SK-N-SH (cell line): ENCODE data around the gene RARB.

ENCODE experiments used
- EZH2phosphoT487 ChIP-seq: fragments of 200-600 bp; sonication (generic); IDR thresholded peaks from 2 replicates; pipeline ENCODE4 v1.6.1; 2017; ENCODE audit warnings: low read depth, mixed run types, mild to moderate bottlenecking, antibody characterized with exemption, moderate library complexity, borderline replicate concordance
- ZBTB33 ChIP-seq: IDR thresholded peaks from 2 replicates; pipeline ENCODE4 v1.4.0; 2012; ENCODE audit warnings: low read depth, borderline replicate concordance
- TF ChIP-seq, protein P1 (sequence below): fragments of 200-600 bp; sonication (generic); IDR thresholded peaks from 2 replicates; pipeline ENCODE4 v1.6.1; 2017; ENCODE audit warnings: antibody characterized with exemption, mild to moderate bottlenecking, moderate library complexity

- no peak for TF ChIP-seq EZH2phosphoT487
- TF ChIP-seq ZBTB33, result no peak
- TF ChIP-seq, protein P1, sequence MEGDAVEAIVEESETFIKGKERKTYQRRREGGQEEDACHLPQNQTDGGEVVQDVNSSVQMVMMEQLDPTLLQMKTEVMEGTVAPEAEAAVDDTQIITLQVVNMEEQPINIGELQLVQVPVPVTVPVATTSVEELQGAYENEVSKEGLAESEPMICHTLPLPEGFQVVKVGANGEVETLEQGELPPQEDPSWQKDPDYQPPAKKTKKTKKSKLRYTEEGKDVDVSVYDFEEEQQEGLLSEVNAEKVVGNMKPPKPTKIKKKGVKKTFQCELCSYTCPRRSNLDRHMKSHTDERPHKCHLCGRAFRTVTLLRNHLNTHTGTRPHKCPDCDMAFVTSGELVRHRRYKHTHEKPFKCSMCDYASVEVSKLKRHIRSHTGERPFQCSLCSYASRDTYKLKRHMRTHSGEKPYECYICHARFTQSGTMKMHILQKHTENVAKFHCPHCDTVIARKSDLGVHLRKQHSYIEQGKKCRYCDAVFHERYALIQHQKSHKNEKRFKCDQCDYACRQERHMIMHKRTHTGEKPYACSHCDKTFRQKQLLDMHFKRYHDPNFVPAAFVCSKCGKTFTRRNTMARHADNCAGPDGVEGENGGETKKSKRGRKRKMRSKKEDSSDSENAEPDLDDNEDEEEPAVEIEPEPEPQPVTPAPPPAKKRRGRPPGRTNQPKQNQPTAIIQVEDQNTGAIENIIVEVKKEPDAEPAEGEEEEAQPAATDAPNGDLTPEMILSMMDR, result no peak
These were observed 144.3 kb downstream of the RARB start for GRCh38 chr3:25572336-25572735.
